HL-60 (cell line): ENCODE measurements around the gene EYS.

Source experiments
- DNase-seq, 2 experiments: peaks; one replicate each; pipeline ENCODE4 v3.0.0-alpha.2; 2010 to 2020; ENCODE audit warnings: low read depth in 1 of 2, low spot score in 1 of 2
- H3K27ac ChIP-seq: fragments of 250-450 bp; sonication (Bioruptor Pico); replicated peaks from 2 replicates; pipeline ENCODE4 v1.5.1; 2020; ENCODE audit warnings: mild to moderate bottlenecking, moderate library complexity
- H3K27me3 ChIP-seq: fragments of 250-450 bp; sonication (Bioruptor Pico); 2 replicates; pipeline ENCODE4 v1.5.1; 2021; ENCODE audit warnings: mild to moderate bottlenecking, moderate library complexity; ENCODE audit not compliant: insufficient read depth, poor library complexity, severe bottlenecking
- H3K4me3 ChIP-seq: replicated peaks from 2 replicates; pipeline ENCODE4 v1.5.1; 2011; ENCODE audit warnings: mild to moderate bottlenecking, control low read depth, low read length; ENCODE audit not compliant: insufficient read depth
- GABPA ChIP-seq: IDR thresholded peaks from 2 replicates; pipeline ENCODE4 v1.6.1; 2012; ENCODE audit warnings: low read depth
- POLR2AphosphoS5 ChIP-seq: IDR thresholded peaks from 2 replicates; pipeline ENCODE4 v1.6.1; 2012; ENCODE audit warnings: low read depth
- REST ChIP-seq: IDR thresholded peaks from 2 replicates; pipeline ENCODE4 v1.6.1; 2012; ENCODE audit warnings: low read depth; ENCODE audit not compliant: insufficient replicate concordance
- SPI1 ChIP-seq: IDR thresholded peaks from 2 replicates; pipeline ENCODE4 v1.6.1; 2012; ENCODE audit warnings: low read depth, mild to moderate bottlenecking, borderline replicate concordance
- TF ChIP-seq, protein P1 (sequence below): IDR thresholded peaks from one replicate; pipeline ENCODE4 v1.5.1; 2011; ENCODE audit warnings: low read length, control low read depth, inconsistent platforms; ENCODE audit not compliant: insufficient read depth

EYS gene

DNA sequence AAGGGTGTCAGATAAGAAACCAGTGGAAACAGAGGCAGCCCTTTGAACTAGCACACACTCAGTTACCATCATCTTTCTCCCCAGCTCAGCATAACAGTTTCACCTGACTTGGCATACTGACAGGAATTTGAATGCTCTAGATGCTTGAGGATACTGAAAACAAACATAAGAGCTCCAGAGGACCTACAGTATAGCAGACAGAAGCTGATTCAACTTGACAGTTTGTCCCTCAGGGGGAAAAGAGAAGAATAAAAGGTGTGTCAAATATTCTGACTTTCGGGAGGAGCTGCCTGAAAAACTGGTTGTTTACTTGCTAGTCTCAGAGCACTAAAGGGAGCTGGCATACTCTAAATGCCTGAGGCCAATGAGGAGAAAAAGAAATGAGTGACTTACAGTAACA lies 35.1 kb downstream of the EYS start:
- Histone ChIP-seq H3K27me3 (no peaks in the 10 kb centered on the region), H3K4me3 (no peak overlapping the region), H3K27ac (no peak overlapping the region)
- no peak for DNase-seq
- TF ChIP-seq GABPA: no peak
- TF ChIP-seq POLR2AphosphoS5: no peak
- TF ChIP-seq REST: no peak
- TF ChIP-seq SPI1: no peak
- TF ChIP-seq, protein P1, sequence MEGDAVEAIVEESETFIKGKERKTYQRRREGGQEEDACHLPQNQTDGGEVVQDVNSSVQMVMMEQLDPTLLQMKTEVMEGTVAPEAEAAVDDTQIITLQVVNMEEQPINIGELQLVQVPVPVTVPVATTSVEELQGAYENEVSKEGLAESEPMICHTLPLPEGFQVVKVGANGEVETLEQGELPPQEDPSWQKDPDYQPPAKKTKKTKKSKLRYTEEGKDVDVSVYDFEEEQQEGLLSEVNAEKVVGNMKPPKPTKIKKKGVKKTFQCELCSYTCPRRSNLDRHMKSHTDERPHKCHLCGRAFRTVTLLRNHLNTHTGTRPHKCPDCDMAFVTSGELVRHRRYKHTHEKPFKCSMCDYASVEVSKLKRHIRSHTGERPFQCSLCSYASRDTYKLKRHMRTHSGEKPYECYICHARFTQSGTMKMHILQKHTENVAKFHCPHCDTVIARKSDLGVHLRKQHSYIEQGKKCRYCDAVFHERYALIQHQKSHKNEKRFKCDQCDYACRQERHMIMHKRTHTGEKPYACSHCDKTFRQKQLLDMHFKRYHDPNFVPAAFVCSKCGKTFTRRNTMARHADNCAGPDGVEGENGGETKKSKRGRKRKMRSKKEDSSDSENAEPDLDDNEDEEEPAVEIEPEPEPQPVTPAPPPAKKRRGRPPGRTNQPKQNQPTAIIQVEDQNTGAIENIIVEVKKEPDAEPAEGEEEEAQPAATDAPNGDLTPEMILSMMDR: no peak

DNA sequence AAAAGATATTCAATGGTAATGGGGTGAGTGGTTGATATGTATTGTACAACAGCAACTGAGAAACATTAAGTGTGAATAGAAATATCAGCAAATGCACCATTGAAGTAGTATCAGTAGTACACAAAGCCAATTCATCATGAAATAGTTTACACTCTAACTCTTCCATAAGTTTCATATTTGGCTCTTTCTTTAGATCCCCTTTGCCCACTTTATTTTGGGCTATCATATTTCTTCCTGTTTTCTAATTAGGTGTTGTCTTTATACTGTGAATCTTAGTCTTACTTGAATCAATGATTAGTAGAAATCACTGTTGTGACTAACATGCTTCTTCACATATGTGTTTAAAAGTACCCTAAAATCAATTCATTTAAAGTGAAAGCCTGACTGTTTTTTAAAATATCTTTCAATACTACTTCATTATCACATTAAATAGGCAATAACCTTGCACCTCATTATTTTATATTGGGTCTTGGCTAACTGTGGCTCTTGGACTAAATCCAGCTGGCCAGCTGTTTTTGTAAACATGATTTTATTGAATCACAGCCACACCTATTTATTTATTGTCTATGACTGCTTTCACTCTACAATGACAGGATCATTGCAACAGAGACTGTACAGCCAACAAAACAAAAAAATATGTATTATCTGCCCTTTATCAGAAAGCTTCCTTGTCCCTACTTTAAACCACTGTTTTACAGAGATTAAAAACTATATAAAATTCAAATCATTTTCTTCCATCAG lies 38.9 kb downstream of the EYS start:
- Histone ChIP-seq H3K27ac (no peak overlapping the region), H3K27me3 (no peaks in the 10 kb centered on the region), H3K4me3 (no peak overlapping the region)
- TF ChIP-seq SPI1: no peak
- no peak for TF ChIP-seq POLR2AphosphoS5
- TF ChIP-seq REST: no peak
- TF ChIP-seq, protein P1: no peak
- DNase-seq: no peak

DNA sequence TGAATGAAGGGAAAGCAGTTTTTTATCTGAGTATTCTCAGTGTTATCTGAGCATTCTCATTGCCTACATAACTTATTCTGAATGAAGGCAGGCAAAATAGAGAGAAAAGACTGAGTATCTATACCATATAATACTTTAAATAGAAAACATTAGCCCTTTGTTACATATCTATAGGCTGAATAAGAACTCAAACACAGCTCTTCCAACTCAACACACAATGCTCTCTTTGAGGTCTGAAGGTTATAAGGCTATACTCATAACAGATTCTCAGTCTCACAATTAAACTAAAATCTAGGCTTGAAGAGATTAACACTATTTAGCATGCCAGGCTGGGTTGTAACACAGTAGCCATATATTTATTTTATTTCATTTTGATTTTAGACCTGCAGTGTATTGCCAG lies 56.9 kb downstream of the EYS start:
- TF ChIP-seq GABPA: no peak
- TF ChIP-seq SPI1: no peak
- TF ChIP-seq POLR2AphosphoS5: no peak
- no peak for TF ChIP-seq REST
- TF ChIP-seq, protein P1: no peak
- Histone ChIP-seq H3K27me3 (no peaks in the 10 kb centered on the region), H3K27ac (no peak overlapping the region), H3K4me3 (no peak overlapping the region)
- no peak for DNase-seq
